ENCODE measurements around the gene BRIP1.

BRIP1 gene

GRCh38 chr17:61662741-61663140, 200.6 kb downstream of the BRIP1 start (continued):
- TF ChIP-seq CREB5 (CRISPR knock-in tag; IDR thresholded peaks at IDR 0.05; ENCODE audit: low read depth) (no peak), ARNTL (CRISPR knock-in tag; IDR thresholded peaks at IDR 0.05; ENCODE audit: borderline replicate concordance, low read depth) (no peak), OSR1 (CRISPR knock-in tag; IDR thresholded peaks at IDR 0.05) (no peak)

DNA sequence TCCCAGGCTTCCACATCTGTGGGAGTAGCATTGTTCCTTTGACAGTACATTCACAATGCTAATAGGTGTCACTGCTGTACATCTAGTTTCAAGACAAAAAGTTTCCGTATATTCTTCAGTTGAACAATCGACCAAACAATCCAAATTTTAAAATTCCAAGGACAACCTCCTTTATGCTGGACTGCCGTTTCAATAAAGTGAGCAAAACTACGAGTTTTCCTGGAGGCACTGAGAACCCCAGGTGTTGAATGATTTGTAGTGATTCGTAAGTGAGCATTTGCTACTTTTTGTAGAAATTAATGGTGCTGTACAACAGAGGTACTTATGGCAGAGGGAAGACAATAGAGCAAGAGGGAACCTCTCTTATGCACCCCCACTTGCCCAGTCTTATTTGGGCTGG, 201.1 kb downstream of the BRIP1 start:
- TF ChIP-seq ZNF8 (CRISPR knock-in tag; IDR thresholded peaks at IDR 0.05) (no peak), ZNF70 (CRISPR knock-in tag; IDR thresholded peaks at IDR 0.05) (no peak), ZC3H10 (CRISPR knock-in tag; IDR thresholded peaks at IDR 0.05) (no peak), CREB5 (CRISPR knock-in tag; IDR thresholded peaks at IDR 0.05; ENCODE audit: low read depth) (no peak), CSDC2 (CRISPR knock-in tag; IDR thresholded peaks at IDR 0.05) (no peak), ZNF565 (CRISPR knock-in tag; conservative IDR thresholded peaks at IDR 0.05; ENCODE audit: low read depth) (no peak), ZFP30 (CRISPR knock-in tag; IDR thresholded peaks at IDR 0.05) (no peak), ESRRG (CRISPR knock-in tag; IDR thresholded peaks at IDR 0.05) (no peak), ZFP3 (CRISPR knock-in tag; IDR thresholded peaks at IDR 0.05) (no peak), ISL1 (CRISPR knock-in tag; IDR thresholded peaks at IDR 0.05) (no peak), PPARA (CRISPR knock-in tag; IDR thresholded peaks at IDR 0.05; ENCODE audit: borderline replicate concordance) (no peak)
- TF ChIP-seq, protein P1, sequence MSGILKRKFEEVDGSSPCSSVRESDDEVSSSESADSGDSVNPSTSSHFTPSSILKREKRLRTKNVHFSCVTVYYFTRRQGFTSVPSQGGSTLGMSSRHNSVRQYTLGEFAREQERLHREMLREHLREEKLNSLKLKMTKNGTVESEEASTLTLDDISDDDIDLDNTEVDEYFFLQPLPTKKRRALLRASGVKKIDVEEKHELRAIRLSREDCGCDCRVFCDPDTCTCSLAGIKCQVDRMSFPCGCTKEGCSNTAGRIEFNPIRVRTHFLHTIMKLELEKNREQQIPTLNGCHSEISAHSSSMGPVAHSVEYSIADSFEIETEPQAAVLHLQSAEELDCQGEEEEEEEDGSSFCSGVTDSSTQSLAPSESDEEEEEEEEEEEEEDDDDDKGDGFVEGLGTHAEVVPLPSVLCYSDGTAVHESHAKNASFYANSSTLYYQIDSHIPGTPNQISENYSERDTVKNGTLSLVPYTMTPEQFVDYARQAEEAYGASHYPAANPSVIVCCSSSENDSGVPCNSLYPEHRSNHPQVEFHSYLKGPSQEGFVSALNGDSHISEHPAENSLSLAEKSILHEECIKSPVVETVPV (CRISPR knock-in tag; IDR thresholded peaks at IDR 0.05) = no peak
- TF ChIP-seq, protein P2, sequence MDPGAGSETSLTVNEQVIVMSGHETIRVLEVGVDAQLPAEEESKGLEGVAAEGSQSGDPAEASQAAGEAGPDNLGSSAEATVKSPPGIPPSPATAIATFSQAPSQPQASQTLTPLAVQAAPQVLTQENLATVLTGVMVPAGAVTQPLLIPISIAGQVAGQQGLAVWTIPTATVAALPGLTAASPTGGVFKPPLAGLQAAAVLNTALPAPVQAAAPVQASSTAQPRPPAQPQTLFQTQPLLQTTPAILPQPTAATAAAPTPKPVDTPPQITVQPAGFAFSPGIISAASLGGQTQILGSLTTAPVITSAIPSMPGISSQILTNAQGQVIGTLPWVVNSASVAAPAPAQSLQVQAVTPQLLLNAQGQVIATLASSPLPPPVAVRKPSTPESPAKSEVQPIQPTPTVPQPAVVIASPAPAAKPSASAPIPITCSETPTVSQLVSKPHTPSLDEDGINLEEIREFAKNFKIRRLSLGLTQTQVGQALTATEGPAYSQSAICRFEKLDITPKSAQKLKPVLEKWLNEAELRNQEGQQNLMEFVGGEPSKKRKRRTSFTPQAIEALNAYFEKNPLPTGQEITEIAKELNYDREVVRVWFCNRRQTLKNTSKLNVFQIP (CRISPR knock-in tag; IDR thresholded peaks at IDR 0.05; ENCODE audit: borderline replicate concordance, low read depth) = no peak
- TF ChIP-seq, protein P3, sequence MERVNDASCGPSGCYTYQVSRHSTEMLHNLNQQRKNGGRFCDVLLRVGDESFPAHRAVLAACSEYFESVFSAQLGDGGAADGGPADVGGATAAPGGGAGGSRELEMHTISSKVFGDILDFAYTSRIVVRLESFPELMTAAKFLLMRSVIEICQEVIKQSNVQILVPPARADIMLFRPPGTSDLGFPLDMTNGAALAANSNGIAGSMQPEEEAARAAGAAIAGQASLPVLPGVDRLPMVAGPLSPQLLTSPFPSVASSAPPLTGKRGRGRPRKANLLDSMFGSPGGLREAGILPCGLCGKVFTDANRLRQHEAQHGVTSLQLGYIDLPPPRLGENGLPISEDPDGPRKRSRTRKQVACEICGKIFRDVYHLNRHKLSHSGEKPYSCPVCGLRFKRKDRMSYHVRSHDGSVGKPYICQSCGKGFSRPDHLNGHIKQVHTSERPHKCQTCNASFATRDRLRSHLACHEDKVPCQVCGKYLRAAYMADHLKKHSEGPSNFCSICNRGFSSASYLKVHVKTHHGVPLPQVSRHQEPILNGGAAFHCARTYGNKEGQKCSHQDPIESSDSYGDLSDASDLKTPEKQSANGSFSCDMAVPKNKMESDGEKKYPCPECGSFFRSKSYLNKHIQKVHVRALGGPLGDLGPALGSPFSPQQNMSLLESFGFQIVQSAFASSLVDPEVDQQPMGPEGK (CRISPR knock-in tag; IDR thresholded peaks at IDR 0.05; ENCODE audit: borderline replicate concordance) = no peak
- no peak for ATAC-seq

DNA sequence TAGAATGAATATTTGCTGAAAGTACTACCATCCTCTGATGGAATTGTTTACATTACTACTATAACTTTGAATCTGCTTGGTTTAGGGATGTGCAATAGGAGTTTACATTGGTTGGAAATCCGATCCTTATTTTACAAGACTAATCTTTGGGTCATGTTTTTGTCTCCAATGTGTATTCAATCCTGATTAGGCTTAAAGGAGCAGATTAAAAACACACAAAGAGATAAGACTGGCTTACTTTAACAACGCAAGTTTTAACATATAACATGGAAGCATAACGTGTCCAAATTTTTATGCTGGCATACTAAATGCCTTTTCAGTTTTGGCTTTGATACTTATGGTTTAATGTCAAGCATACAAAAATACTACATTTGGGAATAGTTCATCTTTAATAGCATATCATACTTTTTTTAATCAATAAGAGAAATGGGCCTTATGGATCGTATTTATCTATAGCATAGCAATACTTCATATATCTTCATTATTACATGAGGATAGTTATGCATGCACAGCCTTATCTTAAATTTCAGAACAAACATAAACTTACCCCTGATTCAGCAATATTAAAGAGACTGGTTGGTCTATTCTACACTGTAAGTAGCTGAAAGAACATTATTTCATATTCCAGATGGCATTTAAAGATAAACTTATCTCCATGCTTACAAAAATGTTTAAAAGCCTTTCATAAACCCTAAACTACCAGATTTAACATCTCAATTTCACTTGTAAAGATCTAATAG, 202.4 kb downstream of the BRIP1 start:
- ATAC-seq = no peak
- TF ChIP-seq, protein P1 (CRISPR knock-in tag; IDR thresholded peaks at IDR 0.05) = no peak
- TF ChIP-seq SNAI2 (CRISPR knock-in tag; IDR thresholded peaks at IDR 0.05) = no peak
- no peak for TF ChIP-seq ZNF70 (CRISPR knock-in tag; IDR thresholded peaks at IDR 0.05)
- TF ChIP-seq PPARA (CRISPR knock-in tag; IDR thresholded peaks at IDR 0.05; ENCODE audit: borderline replicate concordance) = no peak
- no peak for TF ChIP-seq CREB5 (CRISPR knock-in tag; IDR thresholded peaks at IDR 0.05; ENCODE audit: low read depth)
- TF ChIP-seq ZFP30 (CRISPR knock-in tag; IDR thresholded peaks at IDR 0.05) = no peak
- no peak for TF ChIP-seq ARNTL (CRISPR knock-in tag; IDR thresholded peaks at IDR 0.05; ENCODE audit: borderline replicate concordance, low read depth)
- TF ChIP-seq BACH2 (CRISPR knock-in tag; IDR thresholded peaks at IDR 0.05; ENCODE audit: borderline replicate concordance) = no peak
- TF ChIP-seq, protein P2 (CRISPR knock-in tag; IDR thresholded peaks at IDR 0.05; ENCODE audit: borderline replicate concordance, low read depth) = no peak
- TF ChIP-seq ZFP3 (CRISPR knock-in tag; IDR thresholded peaks at IDR 0.05) = no peak
- no peak for TF ChIP-seq ZC3H10 (CRISPR knock-in tag; IDR thresholded peaks at IDR 0.05)
- TF ChIP-seq ESRRG (CRISPR knock-in tag; IDR thresholded peaks at IDR 0.05) = no peak
- TF ChIP-seq ZNF8 (CRISPR knock-in tag; IDR thresholded peaks at IDR 0.05) = no peak

Measured in SK-N-SH treated with all-trans-retinoic acid at 6 μM for 48 hours (cell line).